ENCODE results near the gene AP3D1. TPM values are rescaled to one million over a fixed set of nuclear protein-coding genes. Genes with fewer than 3 reads are reported as not detected.

The AP3D1 gene
- total and polyA plus RNA-seq, 9 of the 15 experiments (the other 6 are each of a cell fraction or from before 2014, with no cell fraction given), result 1.2 to 86.1 (median 35.9) TPM

- POLR2A ChIA-PET, result no interaction called here
- ATAC-seq (no peak), FAIRE-seq (no peak), DNase-seq (ENCODE audit: extremely low read depth in 1 of 4, low spot score in 3 of 4) (no peak)
- Histone ChIP-seq H3K9ac (ENCODE audit: insufficient read depth in 1 of 2, low read depth in 2 of 2, low read length in 2 of 2) (no peak overlapping the region), H3K4me2 (ENCODE audit: insufficient read depth, low read length) (no peak overlapping the region), H3K9me3 (replicated peaks; ENCODE audit: control insufficient read depth, insufficient read depth, low read depth, low read length) (no peaks in the 10 kb centered on the region), H3K36me3 (ENCODE audit: control insufficient read depth, insufficient read depth, low read length) (peaks cover 6% of the 10 kb centered on the region), H3K27me3 (ENCODE audit: control insufficient read depth in 2 of 2, insufficient read depth in 2 of 2, low read length in 2 of 2) (no peaks in the 10 kb centered on the region), H3K27ac (ENCODE audit: extremely low read depth, low read depth, low read length) (no peak overlapping the region), H2AFZ (ENCODE audit: low read depth, low read length) (no peak overlapping the region), H3K4me3 (no peak overlapping the region), H3K9me1 (ENCODE audit: control insufficient read depth, insufficient read depth, low read length) (no peaks in the 10 kb centered on the region), H4K20me1 (replicated peaks; ENCODE audit: control insufficient read depth, insufficient read depth, low read length) (peaks cover 8% of the 10 kb centered on the region), H3K79me2 (ENCODE audit: control insufficient read depth, insufficient read depth, low read length) (peaks cover 17% of the 10 kb centered on the region), H3K4me1 (replicated peaks in 1 of 2; ENCODE audit: control insufficient read depth in 2 of 2, insufficient read depth in 2 of 2, low read length in 2 of 2) (peaks cover 9 to 28% of the 10 kb centered on the region in 2 experiments; a peak in 4 of 5 replicates)
- TF ChIP-seq ZBTB1 (CRISPR knock-in tag; IDR thresholded peaks at IDR 0.05; ENCODE audit: borderline replicate concordance, low read depth), result no peak
- TF ChIP-seq ZNF76 (CRISPR knock-in tag; IDR thresholded peaks at IDR 0.05; ENCODE audit: borderline replicate concordance), result no peak
- TF ChIP-seq JUN (IDR thresholded peaks at IDR 0.05; ENCODE audit: borderline replicate concordance, low read depth, low read length), result no peak
- TF ChIP-seq JUN (CRISPR knock-in tag; IDR thresholded peaks at IDR 0.05; ENCODE audit: borderline replicate concordance), result no peak
- no peak for TF ChIP-seq ZNF785 (CRISPR knock-in tag; IDR thresholded peaks at IDR 0.05)
- TF ChIP-seq CBX3 (IDR thresholded peaks at IDR 0.05; ENCODE audit: borderline replicate concordance in 1 of 2, low read length in 2 of 2), result no peak
- no peak for TF ChIP-seq ZC3H11A (IDR thresholded peaks at IDR 0.05; ENCODE audit: low read depth, low read length)
- TF ChIP-seq L3MBTL2 (IDR thresholded peaks at IDR 0.05), result no peak
- no peak for TF ChIP-seq FOSL1 (tag; conservative IDR thresholded peaks at IDR 0.05)
- TF ChIP-seq TCF7L2 (IDR thresholded peaks at IDR 0.05; ENCODE audit: low read depth, low read length), result no peak
- intact Hi-C loops (cut with micrococcal nuclease) (loop anchor here (5.0 to 10.0 kb wide), 2 partner anchors 238 to 460 kb away; no protein-coding TSS in a partner anchor), in situ Hi-C loops (cut with MboI) (loop anchor here (5.0 to 10.0 kb wide), 3 partner anchors 163 to 450 kb away; no protein-coding TSS in a partner anchor)
- 73% methylated on average over 10 of the region's 10 CpGs for whole genome bisulfite sequencing (ENCODE audit: insufficient coverage, low coverage, missing lambda C conversion rate)
- no TSS peak for BruUV-seq (replicated peaks)
- CTCF ChIA-PET (ENCODE audit: low intra/inter-chr PET ratio), result no interaction called here
These were observed 3.3 kb upstream of the AP3D1 start for GRCh38 chr19:2154587-2155075.
